HG03135 (cell line): Measurements from ENCODE around the gene PGP.

ENCODE experiments used
- ATAC-seq: cut with Tn5 transposase; IDR thresholded peaks from one replicate; pipeline ENCODE4 v1.9.1; 2021; ENCODE audit warnings: mild to moderate bottlenecking, moderate library complexity; ENCODE audit not compliant: unreplicated experiment

The PGP gene

DNA sequence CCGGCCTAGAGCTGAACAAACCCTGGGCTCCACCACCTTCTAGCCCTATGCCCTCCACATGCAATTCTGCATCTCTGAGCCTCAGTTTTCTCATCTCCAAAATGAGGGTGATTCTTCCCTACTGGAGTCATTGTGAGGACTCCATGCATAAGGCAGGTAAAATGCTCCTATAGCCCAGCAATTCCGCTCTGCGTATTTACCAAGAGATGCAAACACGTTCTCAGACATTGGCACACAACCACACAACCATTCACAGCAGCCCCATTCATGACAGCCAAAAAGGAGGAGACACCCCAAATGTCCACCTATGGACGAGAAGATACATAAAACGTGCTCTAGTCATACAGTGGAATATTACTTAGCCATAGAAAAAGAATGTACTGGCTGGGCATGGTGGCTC, 14.3 kb downstream of the PGP start:
- no peak for ATAC-seq

DNA sequence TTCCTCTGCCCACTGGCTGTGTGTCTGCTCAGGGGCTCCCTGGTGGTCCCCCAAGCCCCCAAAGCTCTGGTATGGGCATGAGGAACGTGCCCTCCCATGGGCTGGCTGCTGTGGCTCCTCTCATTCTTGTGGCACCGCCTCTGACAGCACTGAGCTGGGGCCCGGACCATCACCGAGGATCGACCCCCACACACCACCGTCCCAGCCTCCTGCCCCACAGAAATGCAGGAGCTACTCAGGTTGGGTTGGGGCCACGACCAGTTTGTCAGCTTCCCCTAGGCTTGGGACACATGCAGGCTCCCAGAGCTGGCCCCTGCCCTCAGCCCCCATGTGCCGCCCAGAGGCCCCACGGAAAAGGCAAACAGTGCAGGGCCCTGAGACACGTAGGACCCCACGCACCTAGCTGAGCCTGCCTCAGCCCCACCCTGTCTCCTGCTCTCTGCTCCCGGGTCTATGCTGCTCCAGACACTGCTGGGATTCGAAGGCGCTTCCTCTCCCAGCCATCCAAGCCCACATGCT, 15.0 kb downstream of the PGP start:
- ATAC-seq: no peak

DNA sequence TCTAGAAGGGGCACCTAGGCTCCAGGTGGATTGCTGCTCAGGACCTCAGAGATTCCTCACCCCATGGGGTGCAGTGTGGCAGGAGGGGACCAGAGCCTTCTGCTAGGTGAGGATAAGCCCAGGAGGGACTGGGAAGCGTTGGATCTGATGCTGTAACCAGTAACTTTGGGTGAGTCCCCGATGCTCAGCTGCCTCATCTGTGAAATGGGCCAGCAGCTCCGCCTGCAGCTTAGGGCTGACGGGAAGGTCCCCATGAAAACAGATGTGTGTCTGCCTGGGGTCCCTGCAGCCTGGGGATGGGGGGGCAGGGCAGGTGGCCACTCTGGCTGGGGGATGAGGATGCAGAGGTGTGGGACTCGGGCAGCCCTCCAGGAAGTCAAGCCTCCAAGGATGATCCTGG, 15.5 kb downstream of the PGP start:
- ATAC-seq: no peak

DNA sequence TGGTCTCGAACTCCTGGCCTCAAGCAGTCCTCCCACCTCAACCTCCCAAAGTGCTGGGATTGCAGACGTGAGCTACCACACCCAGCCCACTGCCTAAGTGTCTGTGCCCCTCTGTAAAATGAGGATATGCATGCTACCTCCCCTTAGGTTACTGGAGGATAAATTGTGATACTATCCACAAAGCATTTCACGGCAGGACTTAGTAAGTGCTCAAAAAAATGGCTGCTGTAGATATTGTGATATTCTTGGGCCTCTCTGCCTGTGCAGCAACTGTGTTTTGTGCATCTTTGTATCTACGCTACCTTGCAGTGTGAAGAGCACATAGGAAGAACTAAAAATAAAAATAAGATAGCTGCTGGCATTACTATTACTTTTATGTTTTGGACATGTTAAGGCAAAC, 16.4 kb downstream of the PGP start:
- ATAC-seq: no peak

DNA sequence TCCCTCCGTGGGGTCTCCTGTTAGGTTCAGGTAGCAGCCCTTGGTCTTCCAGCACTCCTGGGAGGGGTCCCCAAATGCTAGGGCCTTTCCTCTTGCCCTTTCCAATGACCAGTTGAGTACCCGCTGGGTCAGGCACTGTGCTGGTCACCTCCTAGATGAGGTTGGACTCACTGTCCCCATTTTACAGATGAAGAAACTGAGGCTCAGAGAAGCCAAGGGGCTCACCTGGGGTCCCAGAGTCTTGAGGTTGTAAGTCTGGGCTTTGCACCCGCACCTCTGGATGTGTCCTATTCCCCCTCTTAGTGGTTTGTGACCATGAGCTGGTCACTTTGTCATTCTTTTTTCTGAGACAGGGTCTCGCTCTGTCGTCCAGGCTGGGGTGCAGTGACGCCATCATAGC, 16.9 kb downstream of the PGP start:
- ATAC-seq: no peak

DNA sequence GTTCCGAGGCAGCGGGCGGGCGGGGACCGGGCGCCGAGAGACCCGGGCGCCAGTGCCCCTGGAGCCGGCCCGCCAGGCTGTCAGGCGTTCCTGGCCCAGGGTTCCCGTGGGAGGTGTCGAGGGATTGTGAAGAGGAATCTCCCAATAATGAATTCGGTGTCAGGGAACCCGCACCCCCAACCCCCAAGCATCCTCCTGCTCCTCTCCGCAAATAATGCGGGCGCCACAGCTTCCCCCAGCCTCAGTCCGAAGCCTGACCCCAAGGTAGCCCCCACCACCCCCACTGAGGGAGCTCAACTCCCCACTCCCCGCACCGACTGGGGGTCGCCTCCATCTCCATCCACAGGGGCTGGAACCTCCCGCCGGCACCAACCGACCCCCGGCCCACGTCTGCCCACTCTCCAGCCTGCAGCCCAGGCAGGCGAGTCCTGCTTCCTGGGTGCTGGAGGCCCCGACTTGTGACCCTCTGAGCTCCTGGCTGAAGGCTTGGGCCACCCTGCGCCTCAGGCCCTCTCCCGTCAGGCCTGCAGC, 17.6 kb downstream of the PGP start:
- ATAC-seq: no peak

DNA sequence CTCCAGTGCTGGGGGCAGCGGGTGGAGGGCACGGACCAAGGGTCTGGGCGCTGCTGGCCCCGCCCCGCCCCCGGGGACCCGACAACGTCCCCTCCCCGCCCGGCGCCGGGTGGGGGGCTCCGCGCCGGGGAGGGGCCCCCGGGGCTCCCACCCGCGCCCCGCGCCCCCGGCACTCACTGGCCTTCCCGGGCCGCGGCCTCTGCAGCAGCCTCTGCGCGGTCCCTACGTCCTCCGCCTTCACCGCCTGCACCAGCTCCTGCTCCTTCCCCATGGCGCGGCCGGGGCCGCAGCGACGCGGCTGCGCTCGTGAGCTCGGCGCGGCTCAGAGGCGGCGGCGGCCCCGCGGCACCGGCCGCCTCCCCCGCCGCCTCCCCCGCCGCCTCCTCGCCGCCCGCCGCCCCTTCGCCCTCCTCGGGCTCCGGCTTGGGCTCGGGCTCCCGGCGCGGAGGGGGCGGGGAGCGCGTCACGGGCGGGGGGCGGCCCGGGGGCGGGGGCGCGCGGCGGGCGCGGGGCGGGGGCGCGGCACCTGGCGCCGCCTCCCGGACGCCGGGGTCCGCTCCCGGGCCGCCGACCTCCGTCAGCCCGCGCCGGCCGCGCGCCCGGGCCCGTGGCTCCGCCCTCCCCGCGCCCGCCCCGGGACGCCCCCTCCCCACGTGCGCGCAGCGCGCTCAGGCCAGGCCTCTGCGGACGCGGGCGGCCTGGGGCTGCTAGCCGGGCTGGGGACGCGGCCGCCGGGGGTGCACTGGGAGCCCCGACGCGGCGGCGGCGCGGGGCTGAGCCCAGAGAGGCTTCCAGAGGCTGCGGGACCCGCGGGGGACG, 18.3 kb downstream of the PGP start, which contains the start of gene CASKIN1:
TSS of gene CASKIN1 (minus strand) at position 444 of the 819 bp plus-strand sequence. CDS start at position 271, 173 bp downstream.
- ATAC-seq: no peak

DNA sequence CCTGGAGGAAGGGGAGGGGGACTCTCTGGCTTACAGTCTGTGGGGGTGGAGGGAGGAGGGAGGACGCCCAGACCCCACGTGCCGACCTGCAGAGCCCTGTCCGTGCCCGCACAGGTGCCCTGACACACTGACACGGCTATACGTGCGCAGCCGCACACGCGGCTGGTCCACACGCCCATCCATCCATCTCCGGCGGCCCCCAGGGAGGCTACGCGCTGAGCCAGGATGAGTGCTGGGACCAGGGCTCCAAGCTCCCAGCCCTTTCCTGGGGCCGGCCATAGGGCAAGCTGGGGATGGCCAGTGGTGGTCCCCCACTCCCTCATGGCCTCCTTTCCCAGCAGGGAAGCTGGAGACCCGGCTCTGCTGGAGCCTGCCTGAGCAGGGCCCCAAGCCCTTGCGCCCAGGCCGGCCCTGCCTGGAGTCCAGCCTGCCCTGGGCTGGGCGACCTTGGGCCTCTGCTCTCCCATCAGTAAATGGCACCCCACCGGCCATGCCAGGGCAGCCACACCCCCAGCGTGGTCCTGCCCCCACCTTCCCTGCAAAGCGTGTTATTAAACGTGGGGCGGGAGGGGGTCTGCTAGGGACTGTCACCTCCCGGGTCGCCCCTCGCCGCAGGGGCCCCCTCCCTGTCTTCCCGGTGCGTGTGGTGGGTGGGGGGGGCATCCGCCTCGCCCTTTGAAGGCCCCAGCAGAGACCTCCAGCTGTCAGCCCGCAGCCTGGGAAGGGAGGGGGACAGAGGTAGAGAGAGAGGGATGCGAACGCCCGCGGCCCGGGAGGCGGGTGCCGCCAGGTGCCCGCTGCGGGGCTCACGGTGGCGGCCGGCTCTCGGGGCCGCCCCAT, 19.1 kb downstream of the PGP start:
- no peak for ATAC-seq

DNA sequence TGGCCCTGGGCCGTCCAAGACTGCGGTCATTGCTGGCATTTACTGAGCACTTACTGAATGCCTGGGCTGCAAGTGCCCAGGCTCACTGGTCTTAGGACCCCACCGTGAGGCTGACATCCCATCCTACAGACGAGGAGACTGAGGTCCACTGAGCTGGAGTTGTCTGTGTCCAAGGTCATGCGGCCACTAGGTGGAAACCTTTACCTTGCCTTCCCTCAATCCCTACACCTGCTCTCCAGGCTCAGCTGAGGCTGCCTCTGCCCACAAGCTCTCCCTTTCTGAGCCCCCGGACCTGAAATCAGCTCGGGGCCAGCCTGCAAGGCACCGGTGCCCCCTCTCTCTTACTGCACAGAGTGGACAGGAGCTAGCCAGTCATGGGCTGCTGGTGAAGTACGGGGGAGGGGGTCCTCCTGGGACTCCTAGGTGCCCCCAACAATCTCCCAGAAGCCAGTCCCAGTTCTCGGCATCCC, 19.8 kb downstream of the PGP start:
- no peak for ATAC-seq

DNA sequence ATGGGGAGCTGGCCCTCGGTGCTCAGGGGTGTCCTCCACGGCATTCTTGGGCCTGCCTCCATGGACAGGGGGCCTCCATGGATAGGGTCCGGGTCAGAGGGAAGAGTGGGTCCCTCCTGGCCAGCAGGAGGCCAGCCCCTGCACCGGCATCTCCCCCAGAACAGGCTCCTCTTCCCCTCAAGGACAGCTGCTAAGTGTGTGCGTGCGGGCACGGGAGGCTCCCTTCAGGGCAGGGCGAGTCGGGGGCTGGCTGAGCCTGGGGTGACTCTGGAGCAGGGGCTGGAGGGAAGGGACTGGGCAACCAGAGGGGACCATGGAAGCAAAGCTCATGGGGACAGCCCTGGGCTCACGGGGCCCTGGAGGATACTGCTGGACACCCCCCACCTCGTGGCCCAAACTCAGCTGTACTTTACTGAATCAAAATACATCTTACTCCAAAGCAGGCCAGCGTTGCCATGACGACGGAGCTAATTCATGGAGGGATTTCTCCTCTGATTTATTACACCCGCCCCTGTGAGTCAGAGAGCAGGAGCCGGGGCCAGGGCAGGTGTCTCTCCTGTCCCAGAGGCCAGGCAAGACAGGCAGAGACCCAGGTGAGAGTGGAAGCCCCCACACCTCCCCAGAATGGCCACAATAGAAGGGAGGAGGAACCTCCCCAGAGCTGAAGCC, 20.3 kb downstream of the PGP start:
- ATAC-seq: no peak

DNA sequence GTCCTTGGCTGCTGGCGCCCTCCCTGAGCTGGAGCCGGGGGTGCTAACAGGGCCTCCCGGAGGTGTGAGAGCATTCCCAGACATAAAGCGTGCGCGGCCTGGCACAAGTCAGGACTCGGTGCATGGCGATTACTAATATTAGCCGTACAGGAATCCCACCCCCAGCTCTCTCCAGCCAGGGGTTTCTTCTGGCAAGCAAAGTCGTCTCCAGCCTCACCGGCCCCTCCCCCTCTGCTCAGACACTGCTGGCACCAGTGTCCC, 23.3 kb downstream of the PGP start:
- ATAC-seq: no peak

DNA sequence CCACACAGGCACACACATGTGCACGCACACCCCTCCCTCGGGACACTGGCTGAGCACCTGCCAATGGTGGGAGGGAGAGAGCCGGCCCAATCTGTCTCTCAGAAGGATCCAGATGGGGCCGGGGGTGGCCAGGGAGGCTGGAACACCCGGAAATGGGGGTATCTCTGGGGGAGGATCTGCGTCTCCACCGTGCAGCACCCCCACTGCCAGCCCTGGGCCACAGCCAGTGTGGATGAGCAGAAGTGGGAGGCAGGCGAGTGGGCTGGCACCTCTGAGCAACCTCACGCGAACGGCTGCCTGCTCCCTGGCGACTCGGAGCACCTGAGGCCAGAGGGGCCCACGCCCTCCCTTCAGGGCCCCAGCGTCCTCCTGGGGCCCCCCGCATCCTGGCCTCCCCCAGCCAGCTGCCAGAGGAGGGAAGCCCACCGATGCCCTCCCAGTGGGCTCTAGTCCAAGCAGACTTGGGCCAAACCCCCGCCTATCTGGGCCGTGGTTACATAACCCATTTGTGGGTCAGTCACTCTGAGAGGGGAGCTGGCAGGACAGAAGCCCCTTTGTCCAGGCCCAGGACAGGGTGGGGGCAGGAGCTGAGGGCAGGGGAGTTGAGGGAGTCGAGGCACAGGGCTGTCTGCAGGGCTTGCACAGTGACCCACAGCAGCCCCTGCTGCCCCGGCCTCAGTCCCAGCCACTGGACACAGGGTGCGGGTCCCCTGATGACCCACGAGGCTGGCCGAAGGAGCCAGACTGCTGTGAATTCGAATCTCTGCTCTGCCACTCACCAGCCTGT, 23.8 kb downstream of the PGP start:
- no peak for ATAC-seq

DNA sequence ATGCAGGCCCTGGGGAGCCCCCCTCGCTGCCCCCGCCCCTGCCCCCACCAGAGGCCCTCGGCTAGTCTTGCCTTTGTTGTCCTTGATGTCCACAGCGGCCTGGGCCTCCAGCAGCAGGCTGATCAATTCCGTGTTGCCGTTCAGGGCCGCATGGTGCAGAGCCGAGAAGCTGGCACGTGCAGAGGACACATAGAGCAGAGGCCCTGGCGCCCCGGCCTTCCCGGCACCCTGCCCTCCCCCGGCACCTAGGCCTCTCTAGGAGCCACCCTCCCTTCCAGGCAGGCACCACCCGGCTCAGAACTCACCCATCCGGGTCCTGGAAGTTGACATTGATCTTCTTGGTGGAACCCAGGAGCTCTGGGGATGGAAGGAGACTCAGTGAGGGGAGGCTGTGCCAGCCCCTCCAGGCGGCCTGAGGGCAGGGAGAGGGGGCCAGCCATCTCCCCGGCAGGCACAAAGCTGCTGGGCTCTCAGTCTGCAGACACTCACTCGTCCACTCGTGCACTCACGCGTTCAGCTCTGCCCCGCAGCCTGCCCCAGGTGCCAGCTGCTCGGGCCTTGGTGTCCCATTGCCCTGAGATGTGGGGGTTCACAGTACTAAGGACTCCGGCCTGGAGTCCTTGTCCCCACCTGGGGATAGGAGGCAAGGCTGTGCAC, 24.5 kb downstream of the PGP start:
- no peak for ATAC-seq

DNA sequence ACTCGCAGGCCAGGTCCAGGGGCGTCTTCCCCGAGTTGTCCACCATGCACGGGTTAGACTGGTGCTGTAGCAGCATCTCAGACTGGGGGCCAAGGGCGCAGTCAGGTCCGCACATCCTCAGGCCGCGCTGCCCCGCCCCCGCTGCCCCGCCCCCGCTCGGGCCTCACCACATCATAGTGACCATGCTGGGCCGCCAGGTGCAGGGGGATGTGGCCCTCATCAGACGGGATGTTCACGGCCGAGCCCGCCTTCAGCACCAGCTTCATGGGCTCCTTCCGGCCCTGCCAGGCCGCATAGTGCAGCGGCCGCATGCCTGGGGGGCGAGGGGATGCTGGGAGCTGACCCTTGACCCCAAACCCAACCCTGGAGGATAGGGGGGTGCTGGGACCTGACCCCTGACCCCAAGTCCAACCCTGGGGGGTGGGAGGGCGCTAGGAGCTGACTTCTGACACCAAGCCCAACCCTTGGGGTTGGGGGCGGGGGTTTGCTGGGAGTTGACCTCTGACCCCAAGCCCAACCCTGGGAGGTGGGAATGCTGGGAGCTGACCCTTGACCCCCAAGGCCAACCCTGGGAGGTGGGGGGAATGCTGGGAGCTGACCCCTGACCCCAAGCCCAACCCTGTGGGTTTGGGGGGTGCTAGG, 25.3 kb downstream of the PGP start:
- ATAC-seq: no peak

DNA sequence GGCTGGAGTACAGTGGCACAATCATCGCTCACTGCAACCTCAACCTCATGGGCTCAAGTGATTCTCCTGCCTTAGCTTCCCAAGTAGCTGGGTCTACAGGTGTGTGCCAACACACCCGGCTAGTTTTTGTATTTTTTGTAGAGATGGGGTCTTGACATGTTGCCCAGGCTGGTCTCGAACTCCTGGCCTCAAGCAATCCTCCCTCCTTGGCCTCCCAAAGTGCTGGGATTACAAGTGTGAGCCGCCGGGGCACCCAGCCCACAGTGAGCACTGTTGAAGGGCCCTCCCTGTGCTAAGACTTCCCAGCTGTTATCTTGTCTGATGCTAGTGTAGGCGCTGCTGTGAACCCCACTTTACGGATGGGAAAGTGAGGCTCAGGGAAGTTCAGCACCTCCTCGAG, 26.2 kb downstream of the PGP start:
- ATAC-seq: no peak

DNA sequence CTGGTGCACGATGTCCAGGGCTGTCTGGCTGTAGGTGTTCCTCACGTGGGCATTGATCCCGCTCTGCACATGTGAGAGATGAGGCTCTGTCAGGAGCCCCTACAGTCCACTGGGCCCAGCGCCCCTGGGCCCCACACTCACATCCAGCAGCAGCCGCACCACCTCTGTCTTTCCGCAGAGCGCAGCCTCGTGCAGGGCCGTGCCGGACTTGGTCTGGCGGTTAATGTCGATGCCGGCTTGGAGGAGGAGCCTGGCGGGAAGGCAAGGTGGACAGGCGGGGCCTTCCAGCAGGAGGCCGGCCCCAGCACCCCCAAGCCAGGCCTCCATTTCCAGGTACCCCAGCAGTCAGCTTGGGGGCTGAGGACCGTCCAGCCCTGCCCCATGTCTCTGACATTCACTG, 27.4 kb downstream of the PGP start:
- no peak for ATAC-seq

DNA sequence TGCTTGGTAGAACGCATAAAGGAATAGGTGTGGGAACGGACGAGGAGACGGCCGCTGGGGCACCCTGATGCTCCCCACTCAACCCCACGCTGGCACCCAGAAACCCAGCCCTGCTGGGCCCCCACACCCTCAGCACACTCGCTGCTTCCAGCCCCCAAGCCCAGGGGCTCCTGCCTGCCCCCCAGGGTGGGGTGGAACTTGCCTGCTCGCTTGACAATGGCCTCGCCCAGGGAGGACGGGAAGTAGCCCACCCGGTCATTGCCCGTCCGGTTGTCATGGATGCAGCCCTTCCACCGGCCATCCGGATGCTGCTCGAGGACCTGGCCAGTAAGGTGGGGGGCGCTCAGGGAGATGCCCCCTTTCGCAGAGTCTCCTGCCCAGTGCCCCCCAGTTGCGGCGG, 28.1 kb downstream of the PGP start:
- no peak for ATAC-seq

DNA sequence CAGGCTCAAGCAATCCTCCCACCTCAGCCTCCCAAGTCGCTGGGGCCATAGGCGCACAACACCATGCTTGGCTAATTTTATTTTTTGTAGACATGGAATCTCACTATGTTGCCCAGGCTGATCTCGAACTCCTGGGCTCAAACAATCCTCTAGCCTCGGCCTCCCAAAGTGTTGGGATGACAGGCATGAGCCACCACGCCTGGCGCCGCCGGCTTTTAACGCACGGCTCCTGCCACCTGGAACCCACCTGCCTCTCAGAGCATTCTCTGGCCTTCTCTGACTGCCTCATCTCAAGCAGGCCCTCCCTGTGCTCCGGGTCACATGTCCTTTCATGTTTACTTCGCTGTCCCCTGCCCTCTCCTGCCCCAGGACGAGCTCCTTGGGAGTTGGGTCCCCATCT, 28.6 kb downstream of the PGP start:
- ATAC-seq: no peak

DNA sequence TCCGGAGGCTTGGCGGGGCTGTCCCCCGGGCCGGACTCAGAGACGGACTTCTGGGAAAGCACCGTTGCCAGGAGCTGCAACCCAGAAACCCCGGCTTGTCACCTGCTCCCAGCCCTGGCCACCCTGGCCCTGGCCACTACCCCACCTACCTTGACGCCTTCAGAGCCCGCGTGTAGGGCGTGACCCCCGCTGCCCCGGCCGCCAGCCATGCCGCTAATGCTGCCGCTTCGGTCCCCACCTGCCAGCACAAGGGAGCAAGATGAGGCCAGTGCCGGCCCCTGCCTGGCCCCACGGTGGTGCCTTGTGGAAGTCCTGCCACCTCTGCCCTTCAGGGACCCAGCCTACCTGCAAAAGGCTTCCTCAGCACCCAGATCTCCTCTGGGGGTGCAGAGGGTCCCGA, 29.7 kb downstream of the PGP start:
- no peak for ATAC-seq

DNA sequence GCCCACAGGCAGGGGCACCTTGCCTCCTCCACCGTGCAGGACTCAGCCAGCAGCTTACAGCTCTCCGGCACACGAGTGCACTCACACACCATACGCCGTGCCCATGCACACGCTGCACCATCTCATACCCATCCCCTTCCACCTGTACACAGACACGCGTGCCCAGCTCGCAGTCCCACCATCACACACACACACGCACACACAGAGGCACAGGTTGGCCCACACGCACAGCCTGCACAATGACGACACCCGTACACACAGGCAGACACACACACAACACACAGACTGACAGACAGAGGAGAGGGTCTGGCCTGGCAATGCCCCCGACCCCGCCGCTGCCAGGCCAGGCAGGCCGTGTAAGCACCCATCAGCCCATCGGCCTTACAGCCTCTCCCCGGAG, 30.3 kb downstream of the PGP start:
- no peak for ATAC-seq
